Measurements from ENCODE around the gene SLC24A4.

DNA sequence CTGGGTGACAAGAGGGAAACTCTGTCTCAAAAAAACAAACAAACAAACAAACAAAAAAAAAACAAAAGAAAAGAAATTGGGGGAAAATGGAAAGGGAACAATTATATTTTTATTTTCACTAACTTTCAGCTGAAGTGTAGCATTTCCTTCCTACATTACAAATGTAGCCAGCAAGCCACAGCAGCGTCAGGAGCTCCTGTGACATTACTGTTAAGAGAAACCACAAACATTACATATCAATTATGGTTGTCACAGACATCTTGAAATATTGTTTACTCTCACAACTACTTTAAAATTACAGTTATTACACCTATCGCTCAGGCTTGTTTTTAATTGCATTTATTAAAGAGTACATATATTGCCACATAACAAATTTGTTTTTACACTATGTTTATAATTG is 49.8 kb upstream of the SLC24A4 start:
- TF ChIP-seq, protein P1, sequence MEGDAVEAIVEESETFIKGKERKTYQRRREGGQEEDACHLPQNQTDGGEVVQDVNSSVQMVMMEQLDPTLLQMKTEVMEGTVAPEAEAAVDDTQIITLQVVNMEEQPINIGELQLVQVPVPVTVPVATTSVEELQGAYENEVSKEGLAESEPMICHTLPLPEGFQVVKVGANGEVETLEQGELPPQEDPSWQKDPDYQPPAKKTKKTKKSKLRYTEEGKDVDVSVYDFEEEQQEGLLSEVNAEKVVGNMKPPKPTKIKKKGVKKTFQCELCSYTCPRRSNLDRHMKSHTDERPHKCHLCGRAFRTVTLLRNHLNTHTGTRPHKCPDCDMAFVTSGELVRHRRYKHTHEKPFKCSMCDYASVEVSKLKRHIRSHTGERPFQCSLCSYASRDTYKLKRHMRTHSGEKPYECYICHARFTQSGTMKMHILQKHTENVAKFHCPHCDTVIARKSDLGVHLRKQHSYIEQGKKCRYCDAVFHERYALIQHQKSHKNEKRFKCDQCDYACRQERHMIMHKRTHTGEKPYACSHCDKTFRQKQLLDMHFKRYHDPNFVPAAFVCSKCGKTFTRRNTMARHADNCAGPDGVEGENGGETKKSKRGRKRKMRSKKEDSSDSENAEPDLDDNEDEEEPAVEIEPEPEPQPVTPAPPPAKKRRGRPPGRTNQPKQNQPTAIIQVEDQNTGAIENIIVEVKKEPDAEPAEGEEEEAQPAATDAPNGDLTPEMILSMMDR (conservative IDR thresholded peaks at IDR 0.05; ENCODE audit: low read depth, low read length), result no peak
- no peak for TF ChIP-seq EZH2 (IDR thresholded peaks at IDR 0.05; ENCODE audit: low read length, unreplicated experiment)
